PFSK-1 (cell line): ENCODE measurements around the gene ZNF215.

Experiments used
- FOXP2 ChIP-seq: optimal IDR thresholded peaks from 2 replicates; pipeline ENCODE3; 2011; ENCODE audit warnings: borderline replicate concordance, control low read depth, inconsistent platforms; ENCODE audit not compliant: insufficient read depth; ENCODE audit errors: extremely low read length, extremely low read depth
- POLR2AphosphoS5 ChIP-seq: IDR thresholded peaks from 2 replicates; pipeline ENCODE4 v1.6.1; 2012; ENCODE audit warnings: low read depth, mild to moderate bottlenecking, control low read depth, low read length, moderate library complexity
- SIN3A ChIP-seq: IDR thresholded peaks from 2 replicates; pipeline ENCODE4 v1.6.1; 2012; ENCODE audit warnings: mild to moderate bottlenecking, low read length, moderate library complexity, borderline replicate concordance; ENCODE audit not compliant: insufficient read depth
- TAF1 ChIP-seq: IDR thresholded peaks from 2 replicates; pipeline ENCODE4 v1.6.1; 2012; ENCODE audit warnings: low read length, control low read depth, borderline replicate concordance; ENCODE audit not compliant: insufficient read depth
- TF ChIP-seq, protein P1 (sequence below), 2 experiments: IDR thresholded peaks; 2 replicates each; pipeline versions ENCODE4 v1.6.1 to v1.8.0; 2011 to 2012; ENCODE audit warnings: low read depth in 2 of 2, low read length in 2 of 2, control low read depth in 1 of 2, inconsistent platforms in 1 of 2, mild to moderate bottlenecking in 1 of 2, moderate library complexity in 1 of 2; ENCODE audit not compliant: insufficient read depth in 1 of 2

The ZNF215 gene

DNA sequence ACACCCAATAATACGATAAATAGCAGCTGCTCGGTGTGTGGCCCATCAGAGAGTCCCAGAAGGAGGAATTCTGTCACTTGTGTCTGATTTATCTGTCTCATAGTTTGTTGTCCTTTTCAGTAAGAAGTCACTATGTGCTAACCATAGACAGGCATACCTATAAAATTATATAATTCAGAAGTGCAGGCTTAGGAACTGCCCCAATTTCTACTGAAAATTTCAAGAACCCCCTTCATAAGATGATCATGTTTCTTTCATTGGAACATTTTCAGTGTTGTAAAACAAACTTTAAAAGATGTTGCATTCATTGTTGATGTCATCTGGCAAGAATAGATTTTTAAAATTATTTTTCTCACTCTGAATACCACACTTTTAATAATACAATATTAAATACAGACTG lies 33.8 kb upstream of the ZNF215 start, which contains the start of gene OR2D2:
Gene OR2D2 (minus strand): TSS at position 101 of the 400 bp plus-strand sequence. CDS start 0 bp downstream, at position 101.
- TF ChIP-seq POLR2AphosphoS5 (no peak), TAF1 (no peak), FOXP2 (no peak), SIN3A (no peak)
- TF ChIP-seq, protein P1, sequence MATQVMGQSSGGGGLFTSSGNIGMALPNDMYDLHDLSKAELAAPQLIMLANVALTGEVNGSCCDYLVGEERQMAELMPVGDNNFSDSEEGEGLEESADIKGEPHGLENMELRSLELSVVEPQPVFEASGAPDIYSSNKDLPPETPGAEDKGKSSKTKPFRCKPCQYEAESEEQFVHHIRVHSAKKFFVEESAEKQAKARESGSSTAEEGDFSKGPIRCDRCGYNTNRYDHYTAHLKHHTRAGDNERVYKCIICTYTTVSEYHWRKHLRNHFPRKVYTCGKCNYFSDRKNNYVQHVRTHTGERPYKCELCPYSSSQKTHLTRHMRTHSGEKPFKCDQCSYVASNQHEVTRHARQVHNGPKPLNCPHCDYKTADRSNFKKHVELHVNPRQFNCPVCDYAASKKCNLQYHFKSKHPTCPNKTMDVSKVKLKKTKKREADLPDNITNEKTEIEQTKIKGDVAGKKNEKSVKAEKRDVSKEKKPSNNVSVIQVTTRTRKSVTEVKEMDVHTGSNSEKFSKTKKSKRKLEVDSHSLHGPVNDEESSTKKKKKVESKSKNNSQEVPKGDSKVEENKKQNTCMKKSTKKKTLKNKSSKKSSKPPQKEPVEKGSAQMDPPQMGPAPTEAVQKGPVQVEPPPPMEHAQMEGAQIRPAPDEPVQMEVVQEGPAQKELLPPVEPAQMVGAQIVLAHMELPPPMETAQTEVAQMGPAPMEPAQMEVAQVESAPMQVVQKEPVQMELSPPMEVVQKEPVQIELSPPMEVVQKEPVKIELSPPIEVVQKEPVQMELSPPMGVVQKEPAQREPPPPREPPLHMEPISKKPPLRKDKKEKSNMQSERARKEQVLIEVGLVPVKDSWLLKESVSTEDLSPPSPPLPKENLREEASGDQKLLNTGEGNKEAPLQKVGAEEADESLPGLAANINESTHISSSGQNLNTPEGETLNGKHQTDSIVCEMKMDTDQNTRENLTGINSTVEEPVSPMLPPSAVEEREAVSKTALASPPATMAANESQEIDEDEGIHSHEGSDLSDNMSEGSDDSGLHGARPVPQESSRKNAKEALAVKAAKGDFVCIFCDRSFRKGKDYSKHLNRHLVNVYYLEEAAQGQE (IDR thresholded peaks at IDR 0.05; ENCODE audit: insufficient read depth in 1 of 2, low read depth in 2 of 2, low read length in 2 of 2) = no peak

DNA sequence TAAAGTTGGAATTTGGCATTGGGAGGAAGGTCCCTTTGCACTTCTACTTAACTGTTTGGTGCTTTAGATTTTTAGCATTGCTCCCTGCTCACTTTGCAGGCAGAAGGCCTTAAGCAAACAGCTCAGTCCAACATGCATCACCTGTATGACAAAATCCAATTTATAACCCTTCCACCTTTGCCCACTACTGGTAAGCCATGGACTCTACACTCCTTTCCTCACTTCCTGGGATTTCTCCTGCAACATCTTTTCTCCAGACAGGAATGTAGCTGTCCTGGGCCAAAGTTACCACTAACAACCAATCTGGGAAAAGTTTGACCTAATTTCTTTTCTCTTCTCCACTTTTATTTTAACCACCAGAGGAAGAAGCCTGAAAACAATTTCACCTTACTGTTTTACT lies 32.1 kb upstream of the ZNF215 start:
- TF ChIP-seq FOXP2 (no peak), POLR2AphosphoS5 (no peak), SIN3A (no peak), TAF1 (no peak)
- TF ChIP-seq, protein P1 (IDR thresholded peaks at IDR 0.05; ENCODE audit: insufficient read depth in 1 of 2, low read depth in 2 of 2, low read length in 2 of 2) = no peak

- TF ChIP-seq FOXP2 (no peak), SIN3A (no peak), POLR2AphosphoS5 (no peak), TAF1 (no peak)
- TF ChIP-seq, protein P1 (IDR thresholded peaks at IDR 0.05; ENCODE audit: insufficient read depth in 1 of 2, low read depth in 2 of 2, low read length in 2 of 2) = no peak
These were observed 31.2 kb upstream of the ZNF215 start for GRCh38 chr11:6895010-6895409.

DNA sequence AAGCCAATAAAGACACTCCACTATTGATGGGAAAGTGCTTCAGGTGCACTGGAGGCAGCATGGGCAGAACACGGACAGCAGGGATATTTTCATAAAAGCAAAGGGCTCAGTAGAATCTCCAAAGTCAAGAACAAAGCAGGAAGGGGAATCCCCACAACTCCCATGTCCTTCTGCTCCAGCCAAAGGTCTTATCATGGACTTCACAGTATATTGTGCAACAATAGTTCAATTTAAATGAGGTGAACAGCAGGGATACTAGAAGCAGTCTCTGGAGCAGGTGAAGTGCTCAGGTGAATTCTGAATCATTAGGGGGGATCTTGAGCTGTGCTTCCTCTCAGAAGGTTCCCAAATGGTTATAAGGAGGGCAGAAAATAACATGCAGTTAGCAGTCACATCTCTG lies 27.3 kb upstream of the ZNF215 start:
- TF ChIP-seq POLR2AphosphoS5 = no peak
- TF ChIP-seq, protein P1 (IDR thresholded peaks at IDR 0.05; ENCODE audit: insufficient read depth in 1 of 2, low read depth in 2 of 2, low read length in 2 of 2) = no peak
- TF ChIP-seq TAF1 = no peak
- TF ChIP-seq SIN3A = no peak
- TF ChIP-seq FOXP2 = no peak
